Measurements from ENCODE around the gene SIDT1.
A peak's percentile ranks its signal among the peaks of the same experiment; 100 is the strongest.

SIDT1 gene

GRCh38 chr3:113546414-113546893 lies 14.1 kb downstream of the SIDT1 start:
- DNase-seq: no peak

GRCh38 chr3:113548501-113548900 lies 16.1 kb downstream of the SIDT1 start:
- DNase-seq: no peak

GRCh38 chr3:113551820-113552219 lies 19.5 kb downstream of the SIDT1 start:
- DNase-seq: no peak

- DNase-seq: peak in 1 of 2 donors; percentile 58
Measured at GRCh38 chr3:113552851-113553250, 20.5 kb downstream of the SIDT1 start.

- DNase-seq: no peak
Measured at GRCh38 chr3:113555138-113555537, 22.8 kb downstream of the SIDT1 start.

- DNase-seq: no peak
Measured at GRCh38 chr3:113556316-113556945, 24.1 kb downstream of the SIDT1 start.

GRCh38 chr3:113556946-113557335 lies 24.6 kb downstream of the SIDT1 start:
- DNase-seq: no peak

GRCh38 chr3:113557374-113557773 lies 25.0 kb downstream of the SIDT1 start:
- DNase-seq: no peak

- DNase-seq: no peak
Measured at GRCh38 chr3:113559009-113559408, 26.7 kb downstream of the SIDT1 start.

GRCh38 chr3:113560271-113560670 lies 27.9 kb downstream of the SIDT1 start:
- DNase-seq: no peak

- no peak for DNase-seq
Measured at GRCh38 chr3:113560831-113561623, 28.7 kb downstream of the SIDT1 start.

- DNase-seq: no peak
Measured at GRCh38 chr3:113565555-113565954, 33.2 kb downstream of the SIDT1 start.

- DNase-seq: no peak
Measured at GRCh38 chr3:113570158-113570557, 37.8 kb downstream of the SIDT1 start.

GRCh38 chr3:113571360-113571759 lies 39.0 kb downstream of the SIDT1 start:
- no peak for DNase-seq

- no peak for DNase-seq
Measured at GRCh38 chr3:113573728-113574127, 41.4 kb downstream of the SIDT1 start.

- no peak for DNase-seq
Measured at GRCh38 chr3:113574213-113574612, 41.9 kb downstream of the SIDT1 start.

- DNase-seq: no peak
Measured at GRCh38 chr3:113575206-113575605, 42.9 kb downstream of the SIDT1 start.

GRCh38 chr3:113585228-113585627 lies 52.9 kb downstream of the SIDT1 start:
- no peak for DNase-seq

GRCh38 chr3:113585720-113586119 lies 53.4 kb downstream of the SIDT1 start:
- DNase-seq: no peak

GRCh38 chr3:113588806-113589205 lies 56.5 kb downstream of the SIDT1 start:
- no peak for DNase-seq

- DNase-seq: no peak
Measured at GRCh38 chr3:113589971-113590370, 57.6 kb downstream of the SIDT1 start.

- no peak for DNase-seq
Measured at GRCh38 chr3:113590983-113591382, 58.6 kb downstream of the SIDT1 start.

- no peak for DNase-seq
Measured at GRCh38 chr3:113594066-113594465, 61.7 kb downstream of the SIDT1 start.

- no peak for DNase-seq
Measured at GRCh38 chr3:113597596-113598354, 65.4 kb downstream of the SIDT1 start.

Measured in bone marrow (tissue), 2 donors.